IMR-90 (cell line): ENCODE results near the gene ZNF280C.

Experiments used
- CEBPB ChIP-seq: IDR thresholded peaks from 2 replicates; pipeline ENCODE4 v1.6.1; 2012; ENCODE audit warnings: low read depth, low read length, improper control_type of control experiment
- CTCF ChIP-seq: conservative IDR thresholded peaks from 2 replicates; pipeline ENCODE4 v1.5.1; 2012; ENCODE audit warnings: mild to moderate bottlenecking, low read depth, low read length, improper control_type of control experiment
- ELK1 ChIP-seq: fragments of 150-350 bp; IDR thresholded peaks from 2 replicates; pipeline ENCODE4 v1.6.1; 2016; ENCODE audit warnings: low read depth, mild to moderate bottlenecking, low read length, moderate library complexity, borderline replicate concordance
- POLR2A ChIP-seq: IDR thresholded peaks from 2 replicates; pipeline ENCODE4 v1.6.1; 2012; ENCODE audit warnings: mild to moderate bottlenecking, low read depth, low read length

GRCh38 chrX:130301405-130301804 lies 32.7 kb upstream of the ZNF280C start:
- TF ChIP-seq CTCF (no peak), POLR2A (no peak), CEBPB (no peak), ELK1 (no peak)
